ENCODE results near the gene TCEA3.

DNA sequence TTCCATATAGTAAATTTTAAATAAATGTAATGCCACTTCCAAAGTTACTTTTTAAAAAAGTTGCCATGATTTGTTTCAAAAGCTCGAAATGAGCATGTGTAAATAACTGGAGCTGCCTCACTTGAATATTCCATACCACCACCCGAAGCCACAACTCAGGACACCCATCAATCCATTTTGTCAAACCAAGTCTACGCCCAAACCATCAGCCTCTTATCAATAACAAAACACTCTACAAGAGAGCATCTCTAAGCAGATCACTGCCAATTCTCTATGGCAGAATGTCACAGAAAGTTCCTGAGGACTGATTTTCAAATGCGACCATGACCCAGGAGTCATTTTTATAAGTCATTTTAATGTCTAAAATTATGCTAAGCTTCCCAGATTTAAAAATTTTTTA, 84.9 kb downstream of the TCEA3 start:
- TF ChIP-seq, protein P1, sequence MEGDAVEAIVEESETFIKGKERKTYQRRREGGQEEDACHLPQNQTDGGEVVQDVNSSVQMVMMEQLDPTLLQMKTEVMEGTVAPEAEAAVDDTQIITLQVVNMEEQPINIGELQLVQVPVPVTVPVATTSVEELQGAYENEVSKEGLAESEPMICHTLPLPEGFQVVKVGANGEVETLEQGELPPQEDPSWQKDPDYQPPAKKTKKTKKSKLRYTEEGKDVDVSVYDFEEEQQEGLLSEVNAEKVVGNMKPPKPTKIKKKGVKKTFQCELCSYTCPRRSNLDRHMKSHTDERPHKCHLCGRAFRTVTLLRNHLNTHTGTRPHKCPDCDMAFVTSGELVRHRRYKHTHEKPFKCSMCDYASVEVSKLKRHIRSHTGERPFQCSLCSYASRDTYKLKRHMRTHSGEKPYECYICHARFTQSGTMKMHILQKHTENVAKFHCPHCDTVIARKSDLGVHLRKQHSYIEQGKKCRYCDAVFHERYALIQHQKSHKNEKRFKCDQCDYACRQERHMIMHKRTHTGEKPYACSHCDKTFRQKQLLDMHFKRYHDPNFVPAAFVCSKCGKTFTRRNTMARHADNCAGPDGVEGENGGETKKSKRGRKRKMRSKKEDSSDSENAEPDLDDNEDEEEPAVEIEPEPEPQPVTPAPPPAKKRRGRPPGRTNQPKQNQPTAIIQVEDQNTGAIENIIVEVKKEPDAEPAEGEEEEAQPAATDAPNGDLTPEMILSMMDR (IDR thresholded peaks at IDR 0.05): no peak
- no peak for TF ChIP-seq POLR2A (IDR thresholded peaks at IDR 0.05)
